NCI-H1436 (cell line): Measurements from ENCODE around the gene MYO18A.
"Not testable (repeated sequence)": the region's sequence is repeated elsewhere in the genome, so short reads cannot be mapped to it uniquely, and the experiment has no call there.

Source experiments
- DNase-seq: peaks from one replicate; lab custom pipeline; 2025; lab: John Stamatoyannopoulos, UW

MYO18A gene

DNA sequence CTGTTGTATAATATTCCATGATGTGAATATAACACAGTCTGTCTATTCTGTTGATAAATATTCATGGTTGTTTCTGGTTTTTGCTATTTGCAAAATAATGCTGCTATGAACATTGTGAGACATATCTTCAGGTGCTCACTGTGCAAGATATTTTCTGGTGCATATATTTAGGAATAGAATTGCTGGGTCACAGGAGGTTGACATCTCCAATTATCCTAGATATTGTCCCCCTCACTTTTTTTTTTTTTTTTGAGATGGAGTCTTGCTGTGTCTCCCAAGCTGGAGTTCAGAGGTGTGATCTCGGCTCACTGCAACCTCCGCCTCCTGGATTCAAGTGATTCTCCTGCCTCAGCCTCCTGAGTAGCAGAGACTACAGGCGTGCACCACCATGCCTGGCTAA, 14.5 kb upstream of the MYO18A start:
- no peak for DNase-seq

DNA sequence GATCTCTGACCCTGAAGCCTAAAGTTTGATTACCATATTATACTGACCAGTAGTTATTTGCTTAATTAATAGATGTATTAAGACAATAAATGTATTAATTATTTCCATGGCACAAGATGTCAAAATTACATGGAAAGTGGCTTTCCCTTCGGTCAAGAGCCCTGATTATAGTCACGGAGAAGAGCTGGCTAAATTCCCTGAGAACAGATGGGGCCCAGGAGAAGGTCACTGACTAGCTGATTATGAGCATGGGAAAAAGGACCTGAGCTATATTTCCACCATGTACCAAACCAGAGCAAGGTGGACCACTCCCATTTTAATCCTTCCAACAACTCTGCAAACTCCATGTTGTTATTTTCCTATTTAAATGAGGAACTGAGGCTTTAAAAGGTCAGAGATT, 12.9 kb upstream of the MYO18A start:
- DNase-seq, result no peak

DNA sequence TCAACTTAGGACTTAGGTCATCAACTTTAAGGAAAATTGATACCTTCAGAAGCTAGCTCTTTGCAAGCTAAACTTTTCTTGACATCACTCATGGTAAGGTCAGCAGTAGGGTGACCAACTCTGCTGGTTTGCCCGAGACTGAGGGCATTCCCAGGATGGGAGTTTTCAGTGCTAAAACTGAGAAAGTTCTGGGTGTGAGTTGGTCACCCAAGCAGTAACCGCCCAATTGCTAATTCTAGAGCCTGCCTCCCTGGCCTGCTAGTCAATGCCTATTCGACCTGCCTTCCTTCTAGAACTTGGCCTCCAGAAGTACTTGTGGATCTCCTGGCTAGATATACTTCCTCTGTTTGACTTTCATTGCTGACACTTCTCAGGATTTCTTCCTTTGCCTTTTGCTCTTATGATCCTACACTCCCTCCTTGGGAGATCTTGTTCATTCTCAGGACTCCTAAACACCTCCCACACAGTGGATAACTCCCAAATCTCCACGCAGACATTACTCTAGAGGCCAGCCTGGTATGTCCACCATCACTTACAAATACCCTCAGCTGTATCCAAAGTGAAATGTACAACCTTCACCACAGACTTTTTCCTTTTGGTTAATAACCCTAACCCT, 10.5 kb upstream of the MYO18A start:
- no peak for DNase-seq

DNA sequence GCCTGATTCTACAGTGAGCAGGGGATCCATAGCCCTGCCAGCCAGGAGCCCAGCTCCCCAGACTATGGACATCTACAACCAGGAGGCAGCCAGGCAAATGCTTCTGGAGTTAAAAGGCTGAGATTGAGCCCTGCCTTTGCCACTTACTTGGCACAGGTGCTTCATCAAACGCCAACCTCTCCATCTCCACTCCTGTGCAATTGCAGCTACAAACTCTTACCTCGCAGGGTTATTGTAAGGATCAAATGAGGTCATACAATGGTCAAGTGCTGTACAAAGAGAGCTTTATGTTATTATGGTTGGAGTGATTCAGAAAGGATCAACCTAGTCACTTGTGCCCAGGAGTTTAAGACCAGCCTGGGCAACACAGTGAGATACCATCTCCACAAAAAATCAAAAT, 9.8 kb upstream of the MYO18A start:
- no peak for DNase-seq

DNA sequence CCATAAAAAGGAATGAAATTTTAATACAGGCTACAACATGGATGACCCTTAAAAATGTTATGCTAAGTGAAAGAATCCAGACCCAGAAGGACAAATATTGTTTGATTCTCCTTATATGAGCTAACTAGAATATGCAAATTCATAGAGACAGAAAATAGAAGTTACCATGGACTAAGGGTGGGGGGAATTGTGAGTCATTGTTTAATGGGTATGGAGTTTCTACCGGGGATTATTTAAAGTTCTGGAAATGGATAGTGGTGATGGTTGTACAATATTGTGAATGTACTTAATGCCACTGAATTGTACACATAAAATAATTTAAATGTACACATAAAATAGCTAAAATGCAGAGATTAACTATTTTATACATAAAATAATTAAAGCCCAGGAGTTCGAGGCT, 9.2 kb upstream of the MYO18A start:
- DNase-seq, result no peak

DNA sequence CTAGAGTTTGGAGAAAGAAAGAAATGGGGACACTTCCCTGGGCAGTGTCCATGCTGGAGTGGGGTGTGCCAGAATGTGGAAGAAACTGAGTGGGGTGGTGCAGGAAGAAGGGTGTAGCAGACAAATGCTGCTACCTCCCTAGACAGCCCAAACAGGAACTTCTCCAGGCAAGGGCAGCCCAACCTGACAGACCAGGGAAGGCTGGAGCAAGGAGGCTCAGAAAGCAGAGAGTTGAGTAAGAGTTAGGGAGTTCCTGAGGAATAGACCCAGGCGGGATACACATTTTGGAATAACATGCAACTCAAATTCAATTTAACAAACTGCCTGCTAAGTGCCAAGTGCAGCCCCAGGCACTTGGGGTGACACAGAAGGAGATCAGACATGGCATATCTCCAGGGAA, 1.0 kb upstream of the MYO18A start:
- no peak for DNase-seq

DNA sequence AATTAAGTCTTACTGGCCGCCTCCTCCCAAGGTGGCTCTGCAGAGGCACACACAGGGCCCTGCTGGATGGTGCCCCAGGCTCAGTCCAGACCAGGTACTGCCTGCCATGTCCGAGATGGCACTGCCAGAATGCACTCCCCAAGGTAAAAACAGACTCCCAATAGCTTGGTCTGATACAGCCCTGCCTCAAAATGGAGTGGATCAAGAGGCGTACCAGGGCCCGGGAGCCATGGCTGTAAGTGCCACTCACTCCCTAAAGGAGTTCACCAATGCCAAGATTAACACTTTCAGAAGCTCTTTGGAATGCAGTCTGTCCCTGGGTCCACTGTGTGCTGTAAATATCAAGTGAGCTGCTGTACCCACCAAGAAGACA, 576 bp upstream of the MYO18A start:
- DNase-seq, result no peak

DNA sequence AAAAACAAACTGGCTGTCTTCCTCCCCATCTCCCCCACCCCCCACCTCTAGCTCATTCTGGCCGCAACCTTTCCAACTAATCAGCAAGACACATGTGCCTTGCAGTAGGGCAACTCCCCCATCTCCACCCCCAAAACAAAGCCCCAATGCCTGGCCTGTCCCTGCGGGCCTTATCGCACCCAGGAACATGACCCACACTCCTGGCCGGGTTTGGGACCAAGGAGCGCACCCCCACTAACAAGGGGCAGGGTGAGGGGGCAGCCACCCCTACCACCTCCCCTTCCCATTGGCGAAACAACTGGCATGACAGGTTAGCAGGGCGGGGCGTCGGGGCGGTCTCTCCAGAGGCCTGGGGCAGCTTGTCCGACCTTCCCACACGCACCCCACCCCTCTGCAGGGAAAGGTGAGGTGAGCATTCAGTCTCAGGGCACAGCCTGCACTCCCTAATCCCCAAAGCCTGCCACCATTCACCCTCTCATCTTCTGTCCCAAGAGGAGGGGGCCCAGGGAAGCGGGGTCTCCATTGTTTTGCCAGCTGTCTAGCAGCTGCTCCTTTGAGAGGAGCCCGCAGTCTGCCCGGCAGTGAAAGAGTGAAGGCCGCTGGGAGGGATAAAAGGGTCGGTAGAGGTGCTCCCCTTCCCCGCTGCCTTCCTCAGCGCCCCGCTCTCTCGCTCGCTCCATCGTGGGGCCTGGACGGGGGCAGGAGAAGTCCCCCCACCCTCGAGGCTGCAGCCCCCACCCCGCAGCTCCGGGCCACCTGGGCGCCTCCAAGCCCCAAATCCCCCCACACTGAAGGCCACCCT, 765 bp downstream of the MYO18A start:
- DNase-seq, result peak; percentile 46

DNA sequence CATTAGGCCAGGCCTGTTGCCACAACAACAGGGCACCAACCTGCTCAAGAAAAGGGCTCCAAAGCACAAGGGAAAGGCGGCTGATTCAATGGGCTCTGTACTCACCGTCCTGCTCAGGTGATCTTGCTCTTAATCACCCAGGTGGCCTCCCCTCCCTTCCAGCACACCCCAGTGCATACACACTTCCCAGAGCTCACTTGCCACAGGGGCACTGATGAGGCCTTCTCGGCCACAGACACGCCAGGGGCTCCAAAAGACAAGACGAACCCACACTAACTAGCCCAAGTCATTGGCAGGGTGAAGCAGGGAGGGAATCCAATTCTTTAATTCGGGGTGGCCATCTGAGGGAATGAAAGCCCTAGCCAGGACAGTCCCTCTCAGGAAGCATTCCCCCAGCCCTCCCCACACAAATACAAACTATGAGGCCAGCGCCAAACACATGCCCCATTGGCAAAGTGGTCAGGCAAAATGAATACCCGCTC, 1.4 kb downstream of the MYO18A start:
- DNase-seq, result no peak

DNA sequence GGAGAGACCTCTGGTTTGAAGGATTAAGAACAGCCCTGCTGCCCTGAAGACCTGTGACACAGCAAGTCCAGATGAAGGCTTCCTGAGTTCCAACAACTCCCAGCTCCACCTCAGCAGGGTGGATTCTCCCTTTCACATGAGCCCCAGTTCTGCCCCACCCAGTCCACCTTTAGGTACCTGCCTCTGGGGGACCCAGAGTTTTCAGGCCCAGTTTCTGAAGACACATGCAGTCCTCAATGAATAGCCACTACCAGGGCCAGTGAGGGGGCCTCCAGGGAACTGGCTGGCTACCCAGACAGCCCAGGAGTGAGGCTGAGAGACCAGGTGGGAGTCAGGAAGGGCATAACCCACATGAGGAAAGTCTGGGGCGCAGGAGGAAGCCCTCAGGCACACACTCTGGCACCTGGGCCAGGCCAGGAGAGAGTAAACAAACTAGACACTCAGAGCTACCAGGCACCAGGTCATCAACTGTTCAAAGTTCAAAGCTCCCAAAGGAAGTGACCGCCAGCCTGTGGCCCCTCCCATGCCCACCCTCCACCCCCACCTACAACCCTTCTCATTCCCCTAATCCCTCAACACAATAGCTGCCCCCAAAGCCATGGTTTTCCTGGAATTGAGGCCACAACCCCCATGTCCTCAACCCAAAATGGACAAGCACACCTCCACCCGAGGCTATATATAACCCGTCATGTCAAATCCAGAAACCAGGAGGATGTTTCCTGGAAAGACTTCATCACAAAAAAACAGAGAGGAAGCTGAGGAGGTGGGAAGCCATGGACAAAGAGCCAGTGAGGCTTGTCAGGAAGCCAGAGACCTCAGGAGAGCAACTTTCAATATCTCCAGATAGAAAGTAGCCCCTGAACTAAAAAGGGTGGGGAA, 2.1 kb downstream of the MYO18A start:
- DNase-seq, result no peak

DNA sequence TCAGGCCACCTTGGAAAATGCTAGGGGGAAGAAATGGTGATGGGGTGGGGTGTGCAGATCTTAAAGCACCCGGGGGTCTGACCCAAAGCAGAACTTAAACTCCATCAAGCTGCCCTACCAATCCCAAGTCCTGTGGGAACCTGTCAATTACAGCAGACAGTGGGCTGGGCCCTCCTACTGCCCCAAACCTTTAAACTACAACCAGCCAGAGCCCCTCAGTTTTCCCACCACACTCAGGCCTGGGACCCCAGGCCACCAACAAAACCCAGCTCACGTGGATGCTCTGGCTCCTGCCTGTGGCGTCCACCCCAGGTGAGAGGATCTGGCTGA, 2.7 kb downstream of the MYO18A start:
- DNase-seq, result no peak

DNA sequence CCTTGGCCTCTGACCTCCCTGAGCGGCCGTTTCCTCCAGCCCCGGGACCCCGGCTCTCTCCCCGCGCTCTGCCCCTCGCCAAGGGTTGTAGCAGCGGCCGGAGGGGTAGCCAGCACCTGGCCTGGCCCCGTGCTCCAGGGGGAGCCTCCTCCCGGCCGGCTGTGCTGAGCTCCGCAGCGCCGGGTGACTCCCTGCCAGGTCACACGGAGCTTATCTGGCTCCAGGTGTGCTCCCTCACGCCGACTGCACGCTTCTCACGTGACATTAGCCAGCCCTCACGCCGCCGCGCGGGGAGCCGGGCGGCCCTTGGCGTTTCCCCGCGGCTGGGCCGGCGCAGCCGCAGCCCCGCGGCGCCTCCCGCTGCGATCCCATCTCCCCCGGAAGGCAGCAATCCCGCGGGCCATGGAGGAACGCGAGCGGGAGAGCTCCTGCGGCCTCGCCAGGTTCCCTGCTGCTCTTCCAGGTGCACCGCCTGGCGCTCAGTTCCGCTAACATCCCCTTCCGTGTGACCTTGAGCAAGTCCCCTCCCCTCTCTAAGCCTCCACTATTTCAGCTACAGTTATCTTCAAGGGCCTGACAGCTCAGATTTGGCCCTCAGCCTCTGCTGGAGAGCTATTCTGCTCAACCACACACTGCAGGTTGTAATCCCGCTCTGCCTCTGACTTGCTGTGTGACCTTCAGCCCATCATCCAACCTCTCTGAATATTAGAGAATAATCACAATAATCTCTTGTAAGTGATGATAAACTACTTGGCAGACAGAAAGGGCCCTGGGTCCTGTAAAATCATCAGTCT, 3.4 kb downstream of the MYO18A start:
- peak; percentile 78 for DNase-seq

DNA sequence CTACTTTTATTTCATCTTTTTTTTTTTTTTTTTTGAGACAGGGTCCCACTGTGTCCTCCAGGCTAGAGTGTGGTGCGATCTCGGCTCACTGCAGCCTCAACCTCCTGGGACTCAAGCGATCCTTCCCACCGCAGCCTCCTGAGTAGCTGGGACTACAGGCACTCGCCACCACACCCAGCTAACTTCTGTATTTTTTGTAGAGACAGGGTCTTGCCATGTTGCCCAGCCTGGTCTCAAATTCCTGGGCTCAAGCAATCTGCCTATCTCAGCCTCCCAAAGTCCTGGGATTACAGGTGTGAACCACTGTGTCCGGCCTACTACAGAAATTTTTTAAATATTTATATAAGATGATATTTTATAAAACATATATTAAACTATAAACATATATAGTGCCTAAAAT, 4.8 kb downstream of the MYO18A start:
- DNase-seq, result no peak

DNA sequence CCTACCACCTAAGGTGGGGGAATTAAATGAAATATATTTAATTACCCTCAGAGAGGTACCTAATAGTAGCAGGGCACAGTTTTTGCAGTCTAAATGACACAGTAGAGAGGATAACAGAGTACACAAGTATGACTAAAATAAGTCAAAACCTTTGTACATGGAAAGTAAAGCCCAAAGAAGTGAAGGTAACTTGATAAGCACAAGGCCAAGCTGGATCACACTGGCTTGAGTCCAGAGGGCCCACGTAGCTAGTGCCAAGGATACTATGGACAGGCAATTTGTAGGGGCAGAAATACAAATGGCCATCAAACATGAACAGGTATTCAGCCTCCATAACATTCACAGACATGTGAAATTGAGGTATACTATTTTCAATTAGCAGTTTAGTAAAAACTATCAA, 7.6 kb downstream of the MYO18A start:
- no peak for DNase-seq

DNA sequence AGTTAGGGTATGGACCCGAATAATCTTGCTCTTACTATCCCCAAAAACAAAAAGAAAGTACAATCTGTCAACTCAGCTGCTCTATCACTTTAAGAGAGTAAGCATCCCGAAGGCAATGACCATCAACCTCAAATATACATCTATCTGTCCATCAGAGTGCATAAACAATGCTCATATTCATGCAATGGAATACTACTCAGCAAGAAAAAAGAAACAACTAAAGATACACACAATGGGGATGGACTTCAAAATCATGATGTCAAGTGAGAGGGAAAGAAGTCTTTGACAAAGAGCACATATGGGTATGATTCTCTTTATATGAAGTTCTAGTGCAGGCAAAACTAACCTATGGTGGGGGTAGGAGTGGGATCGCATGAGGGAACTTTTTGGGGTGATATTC, 9.5 kb downstream of the MYO18A start:
- DNase-seq, result no peak

DNA sequence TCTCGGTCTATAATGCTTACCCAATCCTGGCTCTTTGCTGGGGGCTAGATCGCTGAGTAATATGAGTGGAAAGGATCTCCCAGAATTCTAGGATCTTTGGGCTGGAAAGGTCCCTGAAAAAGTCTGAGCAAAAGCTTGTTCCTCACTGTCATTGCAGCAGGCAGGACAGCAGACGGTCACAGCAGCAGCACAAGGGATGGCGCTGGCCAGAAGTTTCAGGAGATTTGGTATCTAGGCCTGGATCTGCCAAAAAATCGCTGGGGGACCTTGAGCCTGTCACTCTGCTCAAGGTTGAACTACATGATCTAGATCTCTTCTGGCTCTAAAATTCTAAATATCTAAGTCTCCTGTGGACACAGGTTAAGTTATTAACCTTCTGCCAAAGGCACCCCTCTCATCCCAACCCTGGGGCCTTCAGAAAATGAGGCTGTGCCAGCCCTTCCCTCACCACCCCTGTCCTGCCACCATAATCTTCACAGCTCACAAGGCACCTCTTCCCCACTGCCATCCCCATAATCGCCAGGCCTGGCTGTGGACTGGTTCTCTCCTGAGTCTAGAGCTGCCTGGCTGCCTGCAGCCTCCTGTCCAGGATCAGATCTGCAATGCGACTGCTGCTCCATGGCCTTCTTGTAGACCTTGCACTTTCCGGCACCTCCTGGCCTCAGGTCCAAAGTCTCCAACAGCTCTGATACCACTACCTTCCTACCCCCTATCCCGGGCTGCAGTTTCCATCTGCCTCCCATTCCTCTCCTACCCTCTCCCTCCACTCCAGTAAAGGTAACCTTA, 10.2 kb downstream of the MYO18A start:
- no peak for DNase-seq

DNA sequence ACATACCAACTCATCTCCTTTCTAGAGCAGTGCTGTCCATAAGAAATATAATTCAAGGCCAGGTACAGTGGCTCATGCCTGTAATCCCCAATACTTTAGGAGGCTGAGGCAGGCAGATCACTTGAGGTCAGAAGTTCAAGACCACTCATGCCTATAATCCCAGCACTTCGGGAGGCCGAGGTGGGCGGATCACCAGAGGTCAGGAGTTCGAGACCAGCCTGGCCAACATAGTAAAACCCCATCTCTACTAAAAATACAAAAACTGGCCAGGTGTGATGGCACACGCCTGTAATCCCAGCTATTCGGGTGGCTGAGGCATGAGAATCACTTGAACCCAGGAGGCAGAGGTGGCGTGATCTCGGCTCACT, 11.5 kb downstream of the MYO18A start:
- not testable (repeated sequence) for DNase-seq

DNA sequence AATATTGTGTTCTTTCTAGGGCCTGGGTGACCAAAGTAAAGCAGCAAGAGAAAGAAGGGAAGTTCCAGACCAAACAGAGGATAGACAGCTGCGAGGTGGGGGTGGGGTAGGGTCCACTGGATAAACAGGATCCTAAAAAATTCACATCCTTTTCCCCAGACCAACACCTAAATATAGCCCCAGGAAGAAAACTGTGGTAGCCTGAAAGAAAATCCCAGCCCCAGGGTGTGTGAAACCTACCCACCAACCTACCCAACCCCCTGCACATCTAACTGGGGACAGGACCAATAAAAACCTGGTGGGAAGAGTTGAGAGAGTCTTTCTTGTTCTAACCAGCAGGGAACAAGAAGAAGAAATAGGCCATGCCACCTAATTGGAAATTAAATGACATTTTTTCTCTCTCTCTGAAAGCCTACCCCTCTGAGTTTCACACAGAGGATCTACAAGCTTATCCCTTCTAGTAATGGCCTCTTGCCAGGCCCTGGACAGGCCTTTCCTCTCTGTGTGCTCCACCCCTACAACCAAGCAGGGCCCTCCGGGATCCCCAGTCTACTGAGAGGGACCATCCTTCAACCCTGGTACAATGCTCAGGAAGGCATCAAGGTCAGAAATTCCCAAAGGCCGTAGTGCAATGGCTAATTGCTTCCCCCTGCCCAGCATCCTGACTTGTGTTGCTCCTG, 12.0 kb downstream of the MYO18A start:
- no peak for DNase-seq

DNA sequence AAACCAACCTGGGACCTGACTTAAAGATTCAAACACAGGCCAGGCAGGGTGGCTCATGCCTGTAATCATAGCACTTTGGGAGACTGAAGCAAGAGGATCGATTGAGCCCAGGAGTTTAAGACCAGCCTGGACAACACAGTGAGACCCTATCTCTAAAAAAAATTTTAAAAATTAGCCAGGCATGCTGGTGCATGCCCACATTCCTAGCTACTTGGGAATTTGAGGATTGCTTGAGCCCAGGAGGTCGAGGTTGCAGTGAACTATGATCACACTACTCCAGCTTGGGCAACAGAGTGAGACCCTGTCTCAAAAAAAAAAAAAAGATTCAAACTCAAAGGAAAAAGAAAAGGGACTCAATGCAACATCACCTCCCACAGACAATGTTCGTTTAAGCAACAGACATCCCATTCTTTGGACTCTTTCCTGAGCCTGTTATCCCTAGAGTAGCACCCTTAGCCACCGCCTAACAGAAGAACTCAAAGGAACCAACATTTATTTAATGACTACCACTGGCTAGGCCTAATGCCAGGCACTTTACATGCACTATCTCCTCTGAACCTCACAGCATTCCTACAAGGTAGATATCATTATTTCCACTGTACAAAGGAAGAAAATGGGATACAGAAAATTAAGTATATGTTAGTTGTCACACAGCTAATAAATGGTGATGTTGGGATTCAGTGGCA, 12.7 kb downstream of the MYO18A start:
- no peak for DNase-seq

DNA sequence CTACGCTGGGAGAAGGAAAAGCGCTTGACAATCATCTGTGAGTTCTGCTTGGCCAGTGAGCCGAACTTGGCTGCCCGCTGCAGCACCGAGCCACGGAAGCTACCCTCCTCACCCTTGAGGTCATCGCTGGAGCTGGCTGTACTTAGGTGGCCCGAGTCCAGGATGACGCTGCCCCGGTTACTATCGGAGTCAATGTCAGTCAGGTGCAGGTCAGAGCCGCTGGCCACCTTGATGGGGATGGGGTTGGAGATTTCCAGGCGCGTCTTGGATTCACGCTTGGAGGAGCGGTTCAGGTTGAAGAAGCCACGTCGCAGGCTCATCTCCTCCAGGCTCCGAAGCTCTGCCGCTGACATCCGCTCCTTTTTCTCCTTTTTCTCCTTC, 13.7 kb downstream of the MYO18A start:
- DNase-seq, result no peak
